CD14-positive monocyte (primary cell): ENCODE data around the gene TEX30. TPM values are rescaled to one million over a fixed set of nuclear protein-coding genes. Genes with fewer than 3 reads are reported as not detected.

ENCODE experiments used
- DNase-seq, 3 donors: peaks; one replicate each; pipeline ENCODE4 v3.0.0-alpha.2; 2011 to 2022
- H2AFZ ChIP-seq: 2 replicates; pipeline ENCODE4 v1.6.0; 2012; ENCODE audit warnings: mild to moderate bottlenecking, low read depth, low read length, inconsistent platforms; ENCODE audit not compliant: insufficient read depth, poor library complexity, severe bottlenecking
- H3K27ac ChIP-seq, 2 donors: 1 replicate in 1 of 2; 2 replicates in 1 of 2; pipeline ENCODE4 v1.5.1; 2012 to 2013; ENCODE audit warnings: low read length in 2 of 2, control low read depth in 1 of 2, inconsistent platforms in 1 of 2, low read depth in 1 of 2, mild to moderate bottlenecking in 1 of 2
- H3K27me3 ChIP-seq, 2 donors: one replicate each; pipeline versions ENCODE4 v1.6.0 to v1.6.1; 2011 to 2013; ENCODE audit warnings: low read length in 2 of 2; ENCODE audit not compliant: control insufficient read depth in 2 of 2, insufficient read depth in 2 of 2
- H3K36me3 ChIP-seq, 2 donors: replicated peaks in 1 of 2; 1 replicate in 1 of 2; 2 replicates in 1 of 2; pipeline versions ENCODE4 v1.5.1 to v1.6.1; 2012 to 2013; ENCODE audit warnings: low read length in 2 of 2, control low read depth in 1 of 2, inconsistent platforms in 1 of 2, mild to moderate bottlenecking in 1 of 2; ENCODE audit not compliant: insufficient read depth in 2 of 2, control insufficient read depth in 1 of 2
- H3K4me1 ChIP-seq, 2 donors: 1 replicate in 1 of 2; 2 replicates in 1 of 2; pipeline versions ENCODE4 v1.5.1 to v1.6.1; 2012 to 2013; ENCODE audit warnings: low read length in 2 of 2, control low read depth in 1 of 2, inconsistent platforms in 1 of 2, mild to moderate bottlenecking in 1 of 2, moderate library complexity in 1 of 2; ENCODE audit not compliant: insufficient read depth in 2 of 2, control insufficient read depth in 1 of 2
- H3K4me2 ChIP-seq: replicated peaks from 2 replicates; pipeline ENCODE3; 2012; ENCODE audit warnings: low read length, moderate library complexity, mild to moderate bottlenecking; ENCODE audit not compliant: poor library complexity, severe bottlenecking; ENCODE audit errors: extremely low read depth
- H3K4me3 ChIP-seq, 3 experiments: fragments of 200-600 bp in 1 of 3; sonication (generic) in 1 of 3; replicated peaks in 1 of 3; 1 replicate in 2 of 3; 2 replicates in 1 of 3; pipeline ENCODE4 v1.5.1; 2011 to 2013; ENCODE audit warnings: low read length in 3 of 3, mild to moderate bottlenecking in 3 of 3, control low read depth in 2 of 3, low read depth in 2 of 3, inconsistent platforms in 1 of 3, moderate library complexity in 1 of 3
- H3K79me2 ChIP-seq: 2 replicates; pipeline ENCODE4 v1.6.0; 2012; ENCODE audit warnings: mild to moderate bottlenecking, control low read depth, inconsistent platforms, low read length, moderate library complexity; ENCODE audit not compliant: insufficient read depth
- H3K9ac ChIP-seq: 2 replicates; pipeline ENCODE4 v1.6.0; 2017; ENCODE audit warnings: low read length, mild to moderate bottlenecking; ENCODE audit not compliant: insufficient read depth, poor library complexity, severe bottlenecking
- H3K9me3 ChIP-seq, 2 donors: replicated peaks in 1 of 2; 1 replicate in 1 of 2; 2 replicates in 1 of 2; pipeline versions ENCODE4 v1.5.1 to v1.6.1; 2012 to 2013; ENCODE audit warnings: low read length in 2 of 2, control low read depth in 1 of 2; ENCODE audit not compliant: control insufficient read depth in 1 of 2, insufficient read depth in 1 of 2
- H4K20me1 ChIP-seq: 2 replicates; pipeline ENCODE4 v1.6.0; 2012; ENCODE audit warnings: mild to moderate bottlenecking, low read length, control low read depth, moderate library complexity; ENCODE audit not compliant: insufficient read depth
- H3K27ac Mint-ChIP-seq, 7 donors: one replicate each; pipeline ENCODE4 v1.8.0; 2020; ENCODE audit warnings: mild to moderate bottlenecking in 7 of 7, mixed read lengths in 7 of 7, moderate library complexity in 6 of 7, inconsistent platforms in 2 of 7
- H3K27me3 Mint-ChIP-seq, 3 donors: one replicate each; pipeline ENCODE4 v1.8.0; 2021 to 2022; ENCODE audit warnings: low read depth in 3 of 3, mild to moderate bottlenecking in 3 of 3, mixed read lengths in 3 of 3, moderate library complexity in 3 of 3, inconsistent platforms in 1 of 3
- H3K36me3 Mint-ChIP-seq, 2 donors: one replicate each; pipeline ENCODE4 v1.8.0; 2020; ENCODE audit warnings: mixed read lengths in 2 of 2, inconsistent platforms in 1 of 2, mild to moderate bottlenecking in 1 of 2
- H3K4me1 Mint-ChIP-seq: one replicate; pipeline ENCODE4 v1.8.0; 2020; ENCODE audit warnings: mild to moderate bottlenecking, mixed read lengths
- H3K4me3 Mint-ChIP-seq, 2 donors: one replicate each; pipeline ENCODE4 v1.8.0; 2020; ENCODE audit warnings: mild to moderate bottlenecking in 2 of 2, mixed read lengths in 2 of 2, moderate library complexity in 1 of 2
- H3K9me3 Mint-ChIP-seq, 7 donors: one replicate each; pipeline ENCODE4 v1.8.0; 2020 to 2022; ENCODE audit warnings: mixed read lengths in 7 of 7, mild to moderate bottlenecking in 6 of 7, moderate library complexity in 6 of 7, inconsistent platforms in 2 of 7
- CTCF ChIP-seq: fragments of 200-600 bp; IDR thresholded peaks from one replicate; pipeline ENCODE4 v1.8.0; 2022; ENCODE audit warnings: antibody characterized with exemption, mild to moderate bottlenecking
- WGBS: methylation state at CpG from one replicate; pipeline ENCODE4 v1.1.5; 2013; ENCODE audit warnings: missing lambda C conversion rate; ENCODE audit not compliant: insufficient coverage; 5-methylcytosine and 5-hydroxymethylcytosine counted together
- intact Hi-C, 2 donors: fragments of 100-400 bp; cut with micrococcal nuclease; formaldehyde crosslinking; loops; one replicate each; pipeline versions ENCODE4 v1.15.0 to v1.15.1; 2023
- polyA plus RNA-seq, 3 donors: library from polyadenylated mRNA; depleted of rRNA in 1 of 3; unstranded in 2 of 3; stranded (reverse) in 1 of 3; fragments of 300-500 nt in 2 of 3; fragments of >200 nt in 1 of 3; fragmentation: Illumina TruSeq in 2 of 3; gene quantifications; 1 replicate in 2 of 3; 2 replicates in 1 of 3; pipeline ENCODE4 v1.2.3, GENCODE V29; 2012 to 2021

The TEX30 gene
- polyA plus RNA-seq, 3 donors: 2.7 to 11.3 (median 10.9) TPM

GRCh38 chr13:102763741-102764140, 9.8 kb downstream of the TEX30 start:
- Mint-ChIP-seq H3K36me3 (peaks cover 13 to 15% of the 10 kb centered on the region in 2 donors), H3K27me3 (no peaks in the 10 kb centered on the region), H3K4me1 (no peaks in the 10 kb centered on the region), H3K4me3 (no peak overlapping the region), H3K9me3 (no peaks in the 10 kb centered on the region), H3K27ac (no peak overlapping the region)
- no peaks in the 10 kb centered on the region for H3K4me1 ChIP-seq
- no peak for TF ChIP-seq CTCF
- WGBS: 100% methylated on average over 1 of the region's 1 CpG
- no peaks in the 10 kb centered on the region for H3K27me3 ChIP-seq
- no peak overlapping the region for H3K9ac ChIP-seq
- H3K9me3 ChIP-seq: no peaks in the 10 kb centered on the region
- DNase-seq: no peak
- H4K20me1 ChIP-seq: no peaks in the 10 kb centered on the region
- no peaks in the 10 kb centered on the region for H3K79me2 ChIP-seq
- no peak overlapping the region for H3K4me2 ChIP-seq
- H2AFZ ChIP-seq: no peak overlapping the region
- H3K36me3 ChIP-seq: peaks cover 0 to 7% of the 10 kb centered on the region in 2 donors
- H3K4me3 ChIP-seq: no peak overlapping the region
- H3K27ac ChIP-seq: no peak overlapping the region
- intact Hi-C loops: no loop called here

GRCh38 chr13:102761071-102761470, 12.5 kb downstream of the TEX30 start:
- Histone ChIP-seq H3K27ac (no peak overlapping the region), H3K36me3 (no peaks in the 10 kb centered on the region), H2AFZ (no peak overlapping the region), H3K4me2 (no peak overlapping the region), H4K20me1 (no peaks in the 10 kb centered on the region), H3K27me3 (no peaks in the 10 kb centered on the region), H3K4me3 (no peak overlapping the region), H3K9me3 (no peaks in the 10 kb centered on the region), H3K4me1 (no peaks in the 10 kb centered on the region), H3K79me2 (no peaks in the 10 kb centered on the region), H3K9ac (no peak overlapping the region)
- Mint-ChIP-seq H3K36me3 (peaks cover 2 to 3% of the 10 kb centered on the region in 2 donors), H3K4me3 (no peak overlapping the region), H3K27ac (no peak overlapping the region), H3K27me3 (no peaks in the 10 kb centered on the region), H3K9me3 (no peaks in the 10 kb centered on the region), H3K4me1 (no peaks in the 10 kb centered on the region)
- intact Hi-C loops: no loop called here
- TF ChIP-seq CTCF: no peak
- no peak for DNase-seq
- no CpG with 5 or more reads among the region's 1 CpG for WGBS
